Activated T-helper 1 cell treated with Interleukin-2 at 50 U/mL for 16 hours (primary cell): ENCODE data around the gene GFPT1.
A peak's percentile ranks its signal among the peaks of the same experiment; 100 is the strongest.
"Not testable (repeated sequence)": the region's sequence is repeated elsewhere in the genome, so short reads cannot be mapped to it uniquely, and the experiment has no call there.

ENCODE experiments used
- DNase-seq: peaks from one replicate; pipeline ENCODE4 v3.0.0-alpha.2; 2020; ENCODE audit warnings: low read depth

The GFPT1 gene

DNA sequence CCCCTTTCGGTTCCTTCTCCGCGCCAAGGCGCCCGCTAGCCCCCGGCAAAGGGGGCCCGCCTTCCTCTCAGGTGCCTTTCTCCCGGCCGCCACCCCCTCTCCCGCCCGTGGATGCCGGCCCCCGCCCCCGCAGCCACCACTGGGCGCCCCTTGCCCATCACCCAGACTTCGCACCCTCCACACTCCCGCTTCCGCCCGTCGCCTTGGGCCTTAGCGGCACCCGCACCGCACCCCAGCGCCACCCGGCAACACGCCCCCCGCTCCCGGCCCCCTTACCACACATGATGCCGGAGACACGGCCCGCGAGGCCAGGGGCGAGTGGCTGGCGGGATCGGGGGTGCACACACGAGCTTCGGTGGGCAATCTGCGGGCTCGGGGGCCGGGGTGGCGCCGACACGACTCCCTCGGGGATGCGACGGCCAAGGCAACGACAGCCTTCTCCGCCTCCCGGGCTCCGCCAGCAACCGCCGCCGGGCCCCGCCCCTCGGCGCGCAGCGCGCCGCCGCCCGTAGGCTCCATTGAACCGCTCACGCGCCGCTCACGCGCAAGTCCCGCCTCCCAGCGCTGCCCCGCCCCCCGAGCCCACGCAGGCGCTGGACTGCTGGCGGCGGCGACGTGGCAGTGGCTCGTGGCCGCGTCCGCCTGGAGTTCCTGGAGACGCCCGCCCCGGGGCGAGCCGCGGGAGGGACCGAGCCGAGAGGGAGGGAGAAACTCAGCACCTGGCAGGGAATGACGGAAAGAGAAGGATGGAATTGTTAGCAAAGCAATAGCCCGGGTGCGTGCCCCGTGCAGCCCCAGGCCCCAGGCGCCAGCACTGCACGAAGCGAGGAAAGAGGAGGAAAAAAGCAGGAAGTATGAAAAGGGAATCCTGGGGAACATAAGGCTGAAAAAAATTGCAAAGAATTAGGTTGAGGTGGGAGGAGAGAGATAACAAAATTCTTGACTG lies at the start of gene GFPT1:
Gene GFPT1, minus strand, starts transcription at position 439 of the 946 bp plus-strand sequence. Its CDS starts 156 bp downstream, at position 283.
- DNase-seq, result peak; percentile 90

DNA sequence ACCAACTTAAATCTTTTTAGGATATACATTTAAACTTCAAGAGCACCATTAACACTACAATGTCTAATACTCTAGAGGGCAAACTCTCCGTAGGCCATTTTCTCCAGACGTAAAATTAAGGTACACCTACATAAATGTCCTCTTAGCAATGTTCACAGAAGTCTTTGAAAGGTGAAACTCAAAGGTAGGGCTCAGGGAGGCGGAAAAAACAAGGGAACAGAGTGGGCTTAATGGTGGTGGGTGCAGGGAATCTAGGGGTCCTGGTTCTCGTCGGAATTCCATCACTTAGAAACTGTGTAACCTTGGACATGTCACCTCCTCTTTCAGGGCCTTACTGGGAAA lies 49.5 kb upstream of the GFPT1 start:
- DNase-seq, result no peak

DNA sequence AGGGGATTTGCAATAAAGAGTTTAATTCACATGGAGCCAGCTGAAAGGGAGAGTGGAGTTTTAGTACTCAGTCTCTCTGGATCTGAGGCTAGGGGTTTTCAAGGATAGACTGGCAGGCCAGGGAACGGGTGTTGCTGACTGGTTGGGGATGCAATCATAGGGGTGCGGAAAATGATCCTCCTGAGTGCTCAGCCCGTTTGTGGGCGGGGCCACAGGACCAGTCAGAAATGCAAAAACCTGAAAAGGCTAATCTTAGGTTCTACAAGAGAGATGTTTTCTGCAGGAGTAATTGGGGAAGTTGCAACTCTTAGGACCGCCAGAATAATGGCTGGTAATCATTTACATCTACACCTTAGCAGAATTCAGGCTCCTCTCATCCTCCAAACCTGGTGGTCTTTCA lies 47.7 kb upstream of the GFPT1 start:
- no peak for DNase-seq

DNA sequence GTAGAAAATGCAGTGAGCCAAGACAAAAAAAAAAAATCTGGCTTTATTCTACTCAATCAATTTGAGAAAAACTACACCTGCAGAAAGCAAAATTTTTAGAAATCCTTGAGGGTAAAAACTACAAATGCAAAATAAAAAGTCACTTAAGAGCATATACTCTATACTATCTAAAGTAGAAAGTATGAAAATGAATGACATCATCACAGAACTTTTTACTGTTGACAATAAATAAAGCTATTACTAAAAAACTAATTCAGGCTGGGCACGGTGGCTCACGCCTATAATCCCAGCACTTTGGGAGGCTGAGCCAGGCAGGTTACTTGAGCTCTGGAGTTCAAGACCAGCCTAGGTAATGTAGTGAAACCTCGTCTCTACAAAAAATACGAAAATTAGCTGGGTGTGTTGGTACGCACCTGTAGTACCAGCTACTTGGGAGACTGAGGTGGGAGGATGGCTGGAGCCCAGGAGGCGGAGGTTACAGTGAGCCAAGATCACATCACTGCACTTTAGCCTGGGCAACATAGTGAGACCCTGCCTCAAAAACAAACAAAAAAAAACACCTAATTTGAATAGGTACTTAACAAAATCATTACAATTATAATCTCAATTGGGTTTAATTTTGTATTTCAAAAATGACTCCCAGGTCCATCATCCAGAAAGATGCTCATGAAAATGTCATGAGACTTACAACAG lies 42.6 kb upstream of the GFPT1 start:
- DNase-seq, result no peak

DNA sequence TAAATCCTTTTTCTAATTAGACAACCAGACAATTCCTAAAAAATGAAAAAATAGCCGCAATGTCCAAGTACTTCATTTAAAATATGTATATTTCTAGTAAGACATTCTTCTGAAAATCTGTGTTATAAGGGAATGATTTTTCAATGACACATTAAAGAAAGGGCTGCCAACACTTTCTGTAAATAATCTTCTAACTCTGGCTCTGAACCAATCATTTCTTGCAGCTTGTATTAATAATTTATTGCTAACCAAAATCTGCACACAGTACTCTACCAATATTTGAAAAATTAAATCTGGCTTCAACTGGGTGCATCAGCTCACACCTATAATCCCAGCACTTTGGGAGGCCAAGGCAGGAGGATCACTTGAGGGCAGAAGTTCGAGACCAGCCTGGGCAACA lies 42.0 kb upstream of the GFPT1 start:
- no peak for DNase-seq

DNA sequence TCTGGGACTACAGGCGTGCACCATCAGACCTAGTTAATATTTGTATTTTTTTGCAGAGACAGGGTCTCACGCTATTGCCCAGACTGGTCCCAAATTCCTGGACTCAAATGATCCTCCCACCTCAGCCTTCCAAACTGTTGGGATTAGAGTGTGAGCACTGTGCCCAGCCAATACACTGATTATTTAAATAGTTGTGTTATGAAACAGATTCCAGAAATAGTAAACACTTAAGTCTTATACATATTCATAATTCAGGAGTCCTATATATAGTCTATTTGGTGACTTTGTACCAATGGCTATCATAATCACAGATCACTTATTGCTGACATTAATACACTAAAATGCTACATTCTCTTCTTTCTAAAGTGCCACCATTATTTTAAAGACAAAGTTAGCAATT lies 37.4 kb upstream of the GFPT1 start:
- DNase-seq, result no peak

DNA sequence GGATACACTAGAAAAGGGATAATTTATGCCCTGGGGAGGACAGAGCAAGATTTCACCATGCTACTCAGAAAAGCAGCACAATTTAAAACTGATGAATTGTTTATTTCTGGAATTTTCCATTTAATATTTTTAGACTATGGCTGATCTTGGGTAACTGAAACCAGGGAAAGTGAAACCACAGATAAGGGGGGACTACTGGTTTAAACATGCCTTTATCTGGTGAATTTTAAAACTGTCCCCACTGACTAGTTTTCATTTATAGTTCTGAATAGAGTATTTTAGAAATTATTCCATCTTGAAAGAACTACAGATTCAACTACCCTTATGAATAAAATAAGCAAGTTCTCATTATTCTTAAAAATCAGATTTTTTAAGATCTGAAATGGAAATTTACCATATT lies 35.2 kb upstream of the GFPT1 start:
- no peak for DNase-seq

DNA sequence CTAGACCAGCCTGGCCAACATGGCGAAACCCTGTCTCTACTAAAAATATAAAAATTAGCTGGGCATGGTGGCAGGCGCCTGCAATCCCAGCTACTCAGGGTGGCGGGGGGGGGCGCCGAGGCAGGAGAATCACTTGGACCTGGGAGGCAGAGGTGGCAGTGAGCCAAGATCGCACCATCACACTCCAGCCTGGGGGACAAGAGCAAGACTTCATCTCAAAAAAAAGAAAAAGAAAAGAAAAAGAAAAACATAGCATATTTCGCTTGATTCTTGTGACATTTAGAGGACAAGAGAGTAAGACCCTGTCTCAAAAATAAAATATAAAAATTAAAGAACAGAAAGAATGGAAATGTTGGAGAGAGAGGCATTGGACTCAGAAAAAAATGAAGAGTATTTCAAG lies 32.1 kb upstream of the GFPT1 start:
- not testable (repeated sequence) for DNase-seq

DNA sequence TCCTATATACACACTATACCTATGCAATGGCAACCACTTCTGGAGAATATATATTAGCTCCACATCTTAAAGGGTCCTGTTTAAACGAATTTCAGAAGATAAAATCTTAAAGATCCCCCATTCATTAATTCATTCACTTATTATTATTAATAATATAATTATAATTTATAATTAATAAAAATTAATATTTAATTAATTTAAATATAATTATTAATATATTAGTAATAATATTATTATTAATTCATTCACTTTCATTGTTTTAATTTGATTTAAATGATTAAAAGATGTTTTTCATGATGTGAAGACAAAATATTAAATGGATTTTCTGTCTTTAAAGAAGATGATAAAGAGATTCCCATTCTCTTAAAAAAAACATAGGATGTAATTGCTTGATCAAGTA lies 29.1 kb upstream of the GFPT1 start:
- DNase-seq, result no peak

DNA sequence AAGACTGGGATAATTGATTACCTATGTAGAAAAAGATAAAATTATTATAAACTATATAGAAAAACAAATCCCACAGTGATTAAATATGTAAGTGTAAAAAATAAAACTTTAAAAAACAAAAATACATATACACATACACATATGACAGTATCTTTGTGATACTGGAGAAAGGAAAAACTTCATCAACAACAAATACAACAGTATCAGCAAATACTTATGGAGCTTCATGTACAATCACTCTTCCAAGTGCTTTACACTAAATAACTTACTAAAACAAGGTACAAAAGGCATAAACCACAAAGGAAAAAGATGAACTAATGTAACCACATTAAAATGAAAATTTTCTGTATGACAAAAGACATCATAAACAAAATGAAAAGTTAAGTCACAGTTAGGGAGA lies 24.1 kb upstream of the GFPT1 start:
- no peak for DNase-seq

DNA sequence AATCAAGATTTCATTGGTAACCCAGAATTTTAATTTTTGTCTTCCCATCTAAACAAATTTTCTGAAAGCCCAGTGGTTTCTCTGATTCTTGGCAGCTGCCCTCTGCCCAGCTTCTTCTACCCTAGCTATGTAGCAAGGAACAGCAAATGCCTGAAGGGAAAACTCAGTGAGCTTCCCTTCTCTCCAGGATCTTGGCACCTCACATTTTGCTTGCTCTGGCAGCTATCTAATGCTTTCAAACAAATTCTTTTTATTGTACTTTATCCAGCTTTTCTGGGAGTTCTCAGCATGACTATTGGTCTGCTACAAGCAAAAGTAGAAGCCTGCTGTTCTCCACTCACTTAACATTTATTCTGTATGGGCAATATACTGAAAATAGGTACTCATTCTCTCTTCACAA lies 18.3 kb upstream of the GFPT1 start:
- DNase-seq, result no peak

DNA sequence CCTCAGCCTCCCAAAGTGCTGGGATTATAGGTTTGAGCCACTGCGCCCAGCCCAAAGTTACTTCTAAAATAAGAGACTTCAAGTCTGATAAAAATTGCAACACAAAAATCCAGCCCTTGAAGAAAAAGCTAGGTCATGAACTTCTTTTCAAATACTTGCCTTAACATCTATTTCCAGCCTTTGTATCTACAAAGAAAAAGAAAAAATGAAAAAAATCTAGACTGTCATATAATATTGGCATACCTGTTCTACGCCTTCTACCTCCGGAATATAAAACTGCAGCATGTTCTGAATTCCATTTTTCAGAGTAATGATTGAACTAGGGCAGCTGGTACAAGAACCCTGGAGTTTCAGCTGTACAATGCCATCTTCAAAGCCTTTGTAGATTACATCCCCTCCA lies 13.1 kb upstream of the GFPT1 start:
- DNase-seq, result no peak

DNA sequence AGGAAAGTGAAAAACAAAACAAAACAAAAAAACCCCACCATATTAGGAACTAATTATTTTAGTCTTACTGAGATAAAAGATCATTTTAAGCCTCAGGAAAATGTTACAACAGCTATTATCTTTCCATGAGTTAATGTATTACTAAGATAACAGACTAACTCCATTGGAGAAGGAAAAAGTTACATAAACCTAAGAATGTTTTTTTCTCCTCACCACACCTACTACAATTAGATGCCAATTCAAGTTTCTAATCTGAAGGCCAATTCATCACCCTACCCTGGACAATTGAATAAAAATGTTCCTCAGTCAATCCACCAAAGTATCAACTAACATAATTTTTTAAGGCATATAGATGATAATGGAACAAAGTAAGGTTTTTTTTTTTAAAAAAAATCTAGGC lies 10.2 kb upstream of the GFPT1 start:
- no peak for DNase-seq

DNA sequence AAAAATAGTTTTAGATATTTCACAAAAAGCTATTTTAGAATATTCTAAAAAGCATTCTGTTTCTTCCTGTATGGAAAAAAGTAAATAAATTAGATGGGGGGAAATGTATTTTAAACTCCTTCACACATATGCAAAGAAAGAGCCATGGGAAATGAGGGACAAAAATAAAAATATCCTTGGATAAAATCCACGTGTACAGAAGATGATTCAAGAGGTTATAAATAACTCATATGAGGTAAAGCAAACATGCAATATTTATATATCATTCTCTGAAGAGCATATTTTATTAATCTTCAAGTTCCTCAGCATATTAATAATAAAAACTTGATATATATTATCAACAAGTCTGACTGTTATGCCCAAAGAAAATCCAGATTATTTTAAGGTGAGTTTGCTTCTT lies 8.8 kb upstream of the GFPT1 start:
- no peak for DNase-seq

DNA sequence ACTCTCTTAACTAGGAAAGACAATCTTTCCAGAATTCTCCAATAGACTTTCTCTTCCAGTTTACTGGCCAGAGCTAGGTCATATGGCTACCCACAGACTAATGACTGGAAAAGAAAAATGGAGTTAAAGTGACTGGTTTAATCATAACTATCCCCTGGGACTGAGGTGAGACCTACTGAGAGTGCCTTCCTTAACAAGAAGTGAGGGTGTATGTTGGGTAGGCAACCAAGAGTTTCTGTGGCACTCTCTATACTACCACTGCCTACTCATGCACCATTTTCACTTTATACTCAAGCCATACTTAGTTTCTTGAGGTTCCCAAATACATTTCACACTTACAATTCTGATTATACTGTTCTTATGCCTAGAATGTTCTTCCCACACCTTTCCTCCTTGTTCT lies 6.9 kb upstream of the GFPT1 start:
- DNase-seq, result no peak

DNA sequence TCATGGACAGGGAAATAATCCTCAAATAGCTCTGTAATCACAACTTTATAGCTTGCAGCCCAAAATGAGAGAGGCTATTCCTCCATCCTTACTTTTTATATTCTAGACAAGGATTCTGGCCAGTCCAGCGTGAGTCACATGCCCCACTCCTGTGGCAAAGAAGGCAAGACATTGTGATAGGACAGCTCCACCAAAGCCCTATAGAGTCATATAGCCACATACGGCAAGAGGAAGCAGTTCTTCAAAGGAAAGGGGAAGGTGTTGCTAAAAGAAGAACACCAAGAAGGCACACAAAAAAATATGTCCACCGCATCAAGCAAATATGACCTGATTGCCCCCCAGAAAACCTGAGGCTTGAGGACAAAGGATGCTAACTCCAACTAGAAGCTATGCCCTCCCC lies 3.4 kb upstream of the GFPT1 start:
- no peak for DNase-seq

DNA sequence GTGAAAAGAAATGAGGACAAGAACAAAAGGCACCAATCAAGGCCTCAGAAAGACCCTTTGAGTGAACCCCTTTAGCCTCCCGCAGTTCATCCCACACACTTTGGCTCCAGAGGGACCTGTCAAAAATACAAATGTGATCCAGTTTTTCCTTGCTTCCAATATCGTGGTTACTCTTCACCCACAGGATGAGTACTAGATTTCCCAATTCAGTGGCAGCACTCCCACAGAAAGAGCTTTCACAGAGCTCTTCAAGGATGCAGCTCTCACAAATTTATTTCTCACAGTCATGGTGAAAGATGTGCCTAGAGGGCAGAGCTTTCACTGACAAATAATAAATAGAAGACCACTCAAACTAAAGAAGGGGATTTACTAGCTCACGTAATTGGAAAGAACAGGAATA lies 3.0 kb upstream of the GFPT1 start:
- DNase-seq, result no peak

DNA sequence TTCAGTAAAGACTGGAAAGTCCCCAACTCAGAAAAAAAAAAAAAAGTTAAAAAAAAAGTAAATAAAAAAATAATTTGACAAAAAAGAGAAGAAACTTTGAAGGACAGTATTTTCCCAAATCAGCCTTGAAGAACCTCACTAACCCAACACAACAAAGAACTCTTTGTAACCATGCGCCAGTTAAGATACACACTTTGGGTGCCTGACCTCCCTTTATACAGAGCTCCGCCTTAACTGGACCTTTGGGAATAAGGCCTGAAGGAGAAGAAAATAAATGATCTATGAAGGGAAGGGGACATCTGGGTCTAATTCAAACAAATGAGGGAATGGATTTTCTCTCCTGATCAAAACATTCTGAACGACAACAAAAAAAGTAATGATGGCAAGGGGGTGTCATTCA lies 2.2 kb upstream of the GFPT1 start:
- no peak for DNase-seq

DNA sequence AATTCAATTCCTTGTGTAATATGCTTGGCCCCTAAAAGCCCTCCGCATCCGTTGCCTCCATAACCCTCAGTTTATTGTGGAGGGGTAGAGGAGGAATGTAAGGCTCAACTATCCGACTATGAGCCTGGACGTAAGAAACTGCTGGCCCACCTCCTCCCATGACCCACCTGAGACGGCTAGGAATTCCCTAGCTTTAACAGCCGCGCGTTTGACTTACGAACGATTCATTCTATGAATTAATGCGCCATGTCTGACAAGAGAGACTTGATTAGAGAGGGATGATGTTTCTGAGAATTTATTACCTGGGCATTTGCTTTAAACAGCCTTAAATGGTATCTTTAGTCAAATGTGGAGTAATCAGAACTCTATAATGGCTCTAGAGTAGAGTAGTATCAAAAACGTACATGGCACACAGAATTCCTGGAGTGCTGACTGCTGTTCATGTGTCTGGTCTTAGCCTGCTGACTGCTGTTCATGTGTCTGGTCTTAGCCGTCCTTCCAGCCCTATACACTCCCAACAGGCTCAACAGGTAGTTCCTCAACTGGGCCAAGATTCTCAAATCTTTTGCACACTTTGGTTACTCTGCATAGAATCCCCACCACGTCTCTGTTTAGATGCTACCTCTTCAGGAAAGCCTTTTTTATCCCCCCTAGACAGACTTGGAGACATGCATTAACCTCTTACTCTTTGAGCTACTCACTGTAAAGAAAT lies 899 bp upstream of the GFPT1 start:
- no peak for DNase-seq

DNA sequence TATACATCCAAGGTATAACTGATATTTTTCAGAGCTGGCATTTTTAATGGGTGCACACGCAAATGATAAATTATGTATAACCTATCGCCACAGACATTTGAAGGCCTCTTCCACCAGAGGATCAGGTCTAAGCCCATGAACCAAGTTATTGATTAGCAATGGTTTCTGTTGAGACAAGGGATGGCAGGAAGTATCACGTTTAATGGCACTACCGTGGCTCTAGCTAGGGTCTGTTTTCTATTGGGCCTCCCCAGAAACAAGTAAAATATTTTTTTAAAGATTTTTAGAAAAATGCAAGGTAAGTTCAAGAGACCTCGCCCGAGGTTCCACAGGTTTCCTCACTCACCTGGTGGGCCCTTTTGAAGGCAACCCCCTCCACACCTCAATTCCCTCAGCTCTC lies 667 bp downstream of the GFPT1 start:
- no peak for DNase-seq

DNA sequence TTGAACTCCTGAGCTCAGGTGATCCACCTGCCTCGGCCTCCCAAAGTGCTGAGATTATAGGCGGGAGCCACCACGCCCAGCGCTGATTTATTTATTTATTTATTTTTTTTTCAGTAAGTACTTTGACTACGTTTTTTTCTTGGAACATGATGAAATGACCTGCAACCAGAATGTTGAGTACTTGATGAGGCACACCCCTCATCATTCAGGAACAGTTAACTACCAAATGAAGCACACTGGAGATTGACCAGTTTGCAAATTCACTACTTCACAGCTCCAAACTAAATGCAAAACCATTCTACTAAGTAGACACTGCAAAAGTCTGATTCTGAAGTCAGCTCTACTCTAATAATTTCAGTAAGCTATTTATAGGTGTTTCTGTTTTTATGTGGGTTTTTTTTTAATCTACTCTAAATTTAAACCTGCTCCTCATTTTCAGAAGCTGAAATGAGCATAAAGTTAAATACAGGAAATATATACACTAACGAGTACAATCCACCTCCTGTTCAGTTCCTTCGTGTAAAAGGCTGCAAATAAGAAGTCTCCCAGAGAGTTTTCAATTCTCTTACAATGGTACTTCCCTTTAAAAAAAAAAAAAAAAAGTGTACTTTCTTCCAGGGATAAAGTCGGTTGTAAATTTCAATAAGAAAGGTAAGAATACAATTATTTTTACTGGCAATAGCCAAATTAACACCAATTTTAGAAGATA lies 1.4 kb downstream of the GFPT1 start:
- no peak for DNase-seq

DNA sequence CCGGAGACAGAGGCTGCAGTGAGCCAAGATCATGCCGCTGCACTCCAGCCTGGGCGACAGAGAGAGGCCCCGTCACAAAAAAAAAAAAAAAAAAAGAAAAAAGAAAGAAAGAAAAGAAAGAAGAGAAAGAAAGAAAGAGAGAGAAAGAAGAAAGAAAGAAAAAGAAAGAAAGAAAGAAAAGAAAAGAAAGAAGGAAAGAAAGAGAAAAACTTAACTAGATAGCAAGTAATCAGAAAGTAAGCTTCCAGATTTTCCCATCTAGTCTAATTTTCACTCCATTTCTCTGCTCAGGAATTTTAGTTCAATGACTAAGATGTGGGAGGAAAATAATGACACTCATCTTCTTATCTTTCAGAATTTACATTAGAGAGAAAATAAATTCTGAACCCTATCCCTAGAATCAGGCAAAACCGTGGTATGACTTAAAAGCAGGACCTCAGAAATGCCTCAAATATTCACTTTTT lies 2.4 kb downstream of the GFPT1 start:
- no peak for DNase-seq
